ENCODE data around the gene GEN1. TPM values are rescaled to one million over a fixed set of nuclear protein-coding genes. Genes with fewer than 3 reads are reported as not detected.

Gene GEN1
- total and polyA plus RNA-seq, 3 donors from 2014 or later, result 12.8 to 59.1 (median 31.9) TPM

GRCh38 chr2:17757321-17757720 is 3.4 kb downstream of the GEN1 start:
- Histone ChIP-seq H3K4me3 (no peak overlapping the region), H3K9me3 (no peaks in the 10 kb centered on the region), H3K36me3 (ENCODE audit: low read depth, missing control alignments) (no peaks in the 10 kb centered on the region), H3K27ac (peak overlapping the region; percentile 27 to 61), H3K4me1 (no peaks in the 10 kb centered on the region), H3K27me3 (no peaks in the 10 kb centered on the region)
- TF ChIP-seq POLR2A (IDR thresholded peaks at IDR 0.05) (no peak), CTCF (IDR thresholded peaks at IDR 0.05) (no peak)
- no peak for DNase-seq
- intact Hi-C loops (cut with DNase I; ENCODE audit: low total_unique reads), result no loop called here
- 16 to 38% methylated on average over 2 of the region's 2 CpGs for WGBS, 2 donors

DNA sequence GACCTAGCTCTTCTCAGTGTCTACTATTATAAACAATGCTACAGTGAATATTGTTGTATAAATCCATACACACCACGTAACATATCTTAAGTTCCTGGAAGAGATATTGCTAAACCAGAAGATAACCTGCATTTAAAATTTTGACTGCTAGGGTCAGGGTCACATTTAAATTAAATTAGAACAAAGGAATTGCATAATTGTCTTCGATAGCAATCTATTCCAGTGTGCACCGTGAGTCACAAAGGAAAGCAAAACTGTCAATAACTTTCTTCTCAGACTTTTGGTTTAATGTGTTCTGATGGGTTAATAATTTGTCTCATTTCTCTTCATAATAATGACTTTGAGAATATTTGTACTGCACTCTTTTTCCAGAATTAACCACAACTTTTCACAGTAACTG is 4.2 kb downstream of the GEN1 start:
- no peaks in the 10 kb centered on the region for H3K4me1 ChIP-seq
- H3K4me3 ChIP-seq, result no peak overlapping the region
- H3K27ac ChIP-seq, result peak overlapping the region in 1 of 2 donors; percentile 61
- DNase-seq, result no peak
- 64 to 75% methylated on average over 3 of the region's 3 CpGs for WGBS, 2 donors
- no peaks in the 10 kb centered on the region for H3K36me3 ChIP-seq (ENCODE audit: low read depth, missing control alignments)
- TF ChIP-seq CTCF (IDR thresholded peaks at IDR 0.05), result no peak
- TF ChIP-seq POLR2A (IDR thresholded peaks at IDR 0.05), result no peak
- H3K9me3 ChIP-seq, result no peaks in the 10 kb centered on the region
- no peaks in the 10 kb centered on the region for H3K27me3 ChIP-seq
- intact Hi-C loops (cut with DNase I; ENCODE audit: low total_unique reads), result no loop called here

DNA sequence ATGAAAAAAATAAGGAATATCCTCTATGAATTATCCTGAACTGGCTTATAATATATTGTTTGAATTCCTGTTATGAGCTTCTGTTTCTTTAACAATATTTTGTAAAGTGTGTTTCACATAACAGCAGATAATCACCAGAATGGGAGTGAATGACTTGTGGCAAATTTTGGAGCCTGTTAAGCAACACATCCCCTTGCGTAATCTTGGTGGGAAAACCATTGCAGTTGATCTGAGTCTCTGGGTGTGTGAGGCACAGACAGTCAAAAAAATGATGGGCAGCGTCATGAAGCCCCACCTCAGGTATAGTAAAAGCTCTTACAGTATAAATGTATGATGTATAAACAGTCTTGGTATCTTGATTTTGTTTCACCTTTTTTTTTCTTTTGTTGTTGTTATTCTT is 5.9 kb downstream of the GEN1 start:
- no peak for TF ChIP-seq CTCF (IDR thresholded peaks at IDR 0.05)
- no peak for TF ChIP-seq POLR2A (IDR thresholded peaks at IDR 0.05)
- 88 to 89% methylated on average over 2 of the region's 2 CpGs for WGBS, 2 donors
- Histone ChIP-seq H3K9me3 (no peaks in the 10 kb centered on the region), H3K4me3 (no peak overlapping the region), H3K36me3 (ENCODE audit: low read depth, missing control alignments) (no peaks in the 10 kb centered on the region), H3K4me1 (peaks cover under 1% of the 10 kb centered on the region), H3K27ac (no peak overlapping the region), H3K27me3 (no peaks in the 10 kb centered on the region)
- intact Hi-C loops (cut with DNase I; ENCODE audit: low total_unique reads), result no loop called here
- DNase-seq, result no peak

GRCh38 chr2:17762451-17762850 is 8.5 kb downstream of the GEN1 start:
- Histone ChIP-seq H3K4me1 (peaks cover 6% of the 10 kb centered on the region), H3K4me3 (no peak overlapping the region), H3K27ac (no peak overlapping the region), H3K9me3 (no peaks in the 10 kb centered on the region), H3K27me3 (no peaks in the 10 kb centered on the region), H3K36me3 (ENCODE audit: low read depth, missing control alignments) (no peaks in the 10 kb centered on the region)
- intact Hi-C loops (cut with DNase I; ENCODE audit: low total_unique reads), result no loop called here
- TF ChIP-seq CTCF (IDR thresholded peaks at IDR 0.05), result no peak
- DNase-seq, result no peak
- 88 to 89% methylated on average over 1 of the region's 1 CpG for WGBS, 2 donors

- DNase-seq, result no peak
- intact Hi-C loops (cut with DNase I; ENCODE audit: low total_unique reads), result no loop called here
- Histone ChIP-seq H3K9me3 (no peaks in the 10 kb centered on the region), H3K27me3 (no peaks in the 10 kb centered on the region), H3K4me3 (no peak overlapping the region), H3K36me3 (ENCODE audit: low read depth, missing control alignments) (no peaks in the 10 kb centered on the region), H3K27ac (no peak overlapping the region), H3K4me1 (peaks cover 6% of the 10 kb centered on the region)
- 94 to 96% methylated on average over 10 of the region's 10 CpGs for WGBS, 2 donors
- TF ChIP-seq POLR2A (IDR thresholded peaks at IDR 0.05) (no peak), CTCF (IDR thresholded peaks at IDR 0.05) (no peak)
Measured at GRCh38 chr2:17763641-17764333, 9.8 kb downstream of the GEN1 start.

Measured in testis (tissue), 3 donors.